Erythroblast (primary cell): ENCODE measurements around the gene AGBL4.

ENCODE experiments used
- GATA1 ChIP-seq: IDR thresholded peaks from 2 replicates; pipeline ENCODE4 v1.6.1; 2011; ENCODE audit warnings: low read depth, mild to moderate bottlenecking, control low read depth, low read length, moderate library complexity
- POLR2A ChIP-seq: IDR thresholded peaks from 2 replicates; pipeline ENCODE4 v1.6.1; 2011; ENCODE audit warnings: mild to moderate bottlenecking, low read length

GRCh38 chr1:48493970-48494769 is 1529.6 kb downstream of the AGBL4 start:
- TF ChIP-seq POLR2A (no peak), GATA1 (no peak)
